ENCODE measurements around the gene CAPZB.

Gene CAPZB

GRCh38 chr1:19325368-19325957 lies 159.9 kb downstream of the CAPZB start:
- no peak overlapping the region for H3K9ac ChIP-seq (ENCODE audit: insufficient read length)
- TF ChIP-seq FOXP2 (optimal IDR thresholded peaks at IDR 0.05; ENCODE audit: control extremely low read depth, extremely low read length, insufficient read depth) (no peak), EZH2 (IDR thresholded peaks at IDR 0.05) (no peak), POLR2AphosphoS5 (IDR thresholded peaks at IDR 0.05; ENCODE audit: borderline replicate concordance, low read depth, low read length) (no peak)
- no peak overlapping the region for H3K4me3 ChIP-seq
- H3K36me3 ChIP-seq (ENCODE audit: insufficient read depth, low read length) = no peaks in the 10 kb centered on the region
- no peak for DNase-seq (ENCODE audit: low read depth, low spot score)
- H3K9me3 ChIP-seq (ENCODE audit: low read depth, low read length) = no peaks in the 10 kb centered on the region
- H3K27ac ChIP-seq = no peak overlapping the region

GRCh38 chr1:19324665-19324990 lies 160.7 kb downstream of the CAPZB start:
- H3K36me3 ChIP-seq (ENCODE audit: insufficient read depth, low read length) = no peaks in the 10 kb centered on the region
- no peak overlapping the region for H3K4me3 ChIP-seq
- no peak overlapping the region for H3K9ac ChIP-seq (ENCODE audit: insufficient read length)
- no peaks in the 10 kb centered on the region for H3K9me3 ChIP-seq (ENCODE audit: low read depth, low read length)
- DNase-seq (ENCODE audit: low read depth, low spot score) = no peak
- TF ChIP-seq EZH2 (IDR thresholded peaks at IDR 0.05) = no peak
- no peak for TF ChIP-seq POLR2AphosphoS5 (IDR thresholded peaks at IDR 0.05; ENCODE audit: borderline replicate concordance, low read depth, low read length)
- TF ChIP-seq FOXP2 (optimal IDR thresholded peaks at IDR 0.05; ENCODE audit: control extremely low read depth, extremely low read length, insufficient read depth) = no peak
- no peak overlapping the region for H3K27ac ChIP-seq

GRCh38 chr1:19323987-19324664 lies 161.2 kb downstream of the CAPZB start:
- H3K9me3 ChIP-seq (ENCODE audit: low read depth, low read length) = no peaks in the 10 kb centered on the region
- DNase-seq (ENCODE audit: low read depth, low spot score) = no peak
- no peak overlapping the region for H3K27ac ChIP-seq
- H3K4me3 ChIP-seq = no peak overlapping the region
- H3K36me3 ChIP-seq (ENCODE audit: insufficient read depth, low read length) = no peaks in the 10 kb centered on the region
- no peak for TF ChIP-seq POLR2AphosphoS5 (IDR thresholded peaks at IDR 0.05; ENCODE audit: borderline replicate concordance, low read depth, low read length)
- no peak for TF ChIP-seq EZH2 (IDR thresholded peaks at IDR 0.05)
- no peak for TF ChIP-seq FOXP2 (optimal IDR thresholded peaks at IDR 0.05; ENCODE audit: control extremely low read depth, extremely low read length, insufficient read depth)
- no peak overlapping the region for H3K9ac ChIP-seq (ENCODE audit: insufficient read length)

GRCh38 chr1:19322481-19322880 lies 162.9 kb downstream of the CAPZB start:
- H3K27ac ChIP-seq = no peak overlapping the region
- no peak for DNase-seq (ENCODE audit: low read depth, low spot score)
- H3K4me3 ChIP-seq = no peak overlapping the region
- no peaks in the 10 kb centered on the region for H3K9me3 ChIP-seq (ENCODE audit: low read depth, low read length)
- no peak overlapping the region for H3K9ac ChIP-seq (ENCODE audit: insufficient read length)
- TF ChIP-seq POLR2AphosphoS5 (IDR thresholded peaks at IDR 0.05; ENCODE audit: borderline replicate concordance, low read depth, low read length) (no peak), FOXP2 (optimal IDR thresholded peaks at IDR 0.05; ENCODE audit: control extremely low read depth, extremely low read length, insufficient read depth) (no peak), EZH2 (IDR thresholded peaks at IDR 0.05) (no peak)
- no peaks in the 10 kb centered on the region for H3K36me3 ChIP-seq (ENCODE audit: insufficient read depth, low read length)

DNA sequence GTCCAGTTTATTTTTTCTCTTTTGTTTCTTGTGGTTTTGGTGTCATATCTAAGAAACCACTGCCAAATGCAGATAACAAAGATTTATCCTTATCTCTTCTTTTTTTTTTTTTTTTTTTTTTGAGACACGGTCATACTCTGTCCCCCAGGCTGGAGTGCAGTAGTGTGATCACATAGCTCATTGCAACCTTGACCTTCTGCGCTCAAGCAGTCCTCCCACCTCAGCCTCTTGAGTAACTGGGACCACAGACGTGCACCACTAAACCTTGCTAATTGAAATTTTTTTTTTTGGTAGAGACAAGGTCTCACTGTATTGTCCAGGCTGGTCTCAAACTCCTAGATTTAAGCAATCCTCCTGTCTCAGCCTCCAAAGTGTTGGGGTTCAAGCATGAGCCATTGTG lies 164.3 kb downstream of the CAPZB start:
- TF ChIP-seq EZH2 (IDR thresholded peaks at IDR 0.05) (no peak), POLR2AphosphoS5 (IDR thresholded peaks at IDR 0.05; ENCODE audit: borderline replicate concordance, low read depth, low read length) (no peak), FOXP2 (optimal IDR thresholded peaks at IDR 0.05; ENCODE audit: control extremely low read depth, extremely low read length, insufficient read depth) (no peak)
- no peak overlapping the region for H3K4me3 ChIP-seq
- no peak overlapping the region for H3K27ac ChIP-seq
- no peaks in the 10 kb centered on the region for H3K9me3 ChIP-seq (ENCODE audit: low read depth, low read length)
- H3K36me3 ChIP-seq (ENCODE audit: insufficient read depth, low read length) = no peaks in the 10 kb centered on the region
- no peak overlapping the region for H3K9ac ChIP-seq (ENCODE audit: insufficient read length)
- DNase-seq (ENCODE audit: low read depth, low spot score) = no peak

DNA sequence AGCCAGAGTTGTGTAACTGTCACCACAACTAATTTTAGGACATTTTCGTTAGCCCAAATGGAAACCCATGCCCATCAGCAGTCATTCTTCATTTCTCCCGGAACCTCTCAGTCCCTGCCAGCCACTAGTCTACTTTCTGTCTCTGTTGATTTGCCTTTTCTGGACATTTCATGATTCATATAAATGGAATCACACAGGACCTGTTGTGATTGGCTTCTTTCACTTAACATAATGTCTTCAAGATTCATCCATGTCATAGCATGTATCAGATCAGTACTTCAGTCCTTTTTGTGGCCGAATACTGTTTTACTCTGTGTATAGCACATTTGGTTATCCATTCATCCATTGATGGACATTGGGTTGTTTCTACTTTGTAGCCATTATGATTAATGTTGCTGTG lies 166.1 kb downstream of the CAPZB start:
- no peak for TF ChIP-seq POLR2AphosphoS5 (IDR thresholded peaks at IDR 0.05; ENCODE audit: borderline replicate concordance, low read depth, low read length)
- TF ChIP-seq FOXP2 (optimal IDR thresholded peaks at IDR 0.05; ENCODE audit: control extremely low read depth, extremely low read length, insufficient read depth) = no peak
- no peak for TF ChIP-seq EZH2 (IDR thresholded peaks at IDR 0.05)
- no peak for DNase-seq (ENCODE audit: low read depth, low spot score)
- Histone ChIP-seq H3K4me3 (no peak overlapping the region), H3K9ac (ENCODE audit: insufficient read length) (no peak overlapping the region), H3K27ac (no peak overlapping the region), H3K9me3 (ENCODE audit: low read depth, low read length) (no peaks in the 10 kb centered on the region), H3K36me3 (ENCODE audit: insufficient read depth, low read length) (no peaks in the 10 kb centered on the region)

DNA sequence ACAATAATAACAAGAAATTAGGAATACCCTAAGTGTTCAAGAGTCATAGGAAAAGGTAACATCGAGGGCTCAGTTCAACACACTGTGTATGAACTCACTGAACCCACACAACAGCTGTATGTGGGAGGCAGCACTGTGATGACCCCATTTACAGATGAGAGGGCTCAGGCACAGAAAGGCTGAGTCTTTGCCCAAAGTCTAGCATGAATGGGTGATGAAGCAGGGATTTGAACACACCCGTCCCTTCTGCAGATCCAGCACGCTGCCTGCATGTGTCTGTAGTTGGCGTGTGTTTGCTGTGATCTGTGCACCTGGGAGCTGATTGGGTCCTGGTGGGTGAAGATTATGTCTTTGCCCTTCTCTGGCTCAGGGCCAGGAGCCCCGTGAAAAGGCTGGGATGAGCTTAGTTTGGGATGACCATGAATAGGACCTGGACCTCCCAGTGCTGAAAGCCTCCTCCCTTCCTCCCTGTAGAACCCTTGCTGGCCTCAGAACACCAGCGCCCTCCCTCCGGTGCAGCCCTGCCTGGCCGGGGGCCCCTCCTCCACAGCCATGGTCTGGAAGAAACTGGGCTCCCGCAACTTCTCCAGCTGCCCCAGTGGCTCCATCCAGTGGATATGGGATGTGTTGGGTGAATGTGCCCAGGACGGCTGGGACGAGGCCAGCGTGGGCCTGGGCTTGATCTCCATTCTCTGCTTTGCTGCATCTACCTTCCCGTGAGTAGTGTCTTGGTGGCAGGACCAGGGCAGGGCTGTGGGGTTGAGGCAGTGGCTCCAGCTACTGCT lies 168.0 kb downstream of the CAPZB start:
- Histone ChIP-seq H3K36me3 (ENCODE audit: insufficient read depth, low read length) (no peaks in the 10 kb centered on the region), H3K9me3 (ENCODE audit: low read depth, low read length) (no peaks in the 10 kb centered on the region), H3K4me3 (no peak overlapping the region), H3K9ac (ENCODE audit: insufficient read length) (no peak overlapping the region), H3K27ac (no peak overlapping the region)
- no peak for DNase-seq (ENCODE audit: low read depth, low spot score)
- TF ChIP-seq FOXP2 (optimal IDR thresholded peaks at IDR 0.05; ENCODE audit: control extremely low read depth, extremely low read length, insufficient read depth) (no peak), POLR2AphosphoS5 (IDR thresholded peaks at IDR 0.05; ENCODE audit: borderline replicate concordance, low read depth, low read length) (no peak), EZH2 (IDR thresholded peaks at IDR 0.05) (no peak)

GRCh38 chr1:19315378-19316198 lies 169.8 kb downstream of the CAPZB start:
- no peaks in the 10 kb centered on the region for H3K36me3 ChIP-seq (ENCODE audit: insufficient read depth, low read length)
- H3K27ac ChIP-seq = no peak overlapping the region
- no peaks in the 10 kb centered on the region for H3K9me3 ChIP-seq (ENCODE audit: low read depth, low read length)
- DNase-seq (ENCODE audit: low read depth, low spot score) = no peak
- TF ChIP-seq EZH2 (IDR thresholded peaks at IDR 0.05) (no peak), POLR2AphosphoS5 (IDR thresholded peaks at IDR 0.05; ENCODE audit: borderline replicate concordance, low read depth, low read length) (no peak), FOXP2 (optimal IDR thresholded peaks at IDR 0.05; ENCODE audit: control extremely low read depth, extremely low read length, insufficient read depth) (no peak)
- no peak overlapping the region for H3K4me3 ChIP-seq
- no peak overlapping the region for H3K9ac ChIP-seq (ENCODE audit: insufficient read length)

Data from SK-N-MC (cell line).